ENCODE data around the gene VPS51. TPM values are rescaled to one million over a fixed set of nuclear protein-coding genes. Genes with fewer than 3 reads are reported as not detected.

VPS51 gene
- total RNA-seq, 1 donor from 2014 or later = 41.4 TPM

GRCh38 chr11:65058419-65059054 lies 37.5 kb upstream of the VPS51 start, which contains the start of gene NAALADL1:
TSS of gene NAALADL1 (minus strand) at chr11:65058553. CDS start at chr11:65058521, 32 bp downstream.
- TF ChIP-seq CTCF (IDR thresholded peaks at IDR 0.05; ENCODE audit: insufficient read depth, low read depth, low read length) (no peak), EZH2 (IDR thresholded peaks at IDR 0.05; ENCODE audit: insufficient read depth, low read length) (no peak)
- H3K4me1 Mint-ChIP-seq (ENCODE audit: low read depth, unreplicated experiment) = peaks cover 9% of the 10 kb centered on the region
- H3K27ac ChIP-seq (ENCODE audit: low read depth, low read length) = no peak within 1 kb of the TSS
- peaks cover under 1% of the 10 kb centered on the region for H3K27me3 ChIP-seq (ENCODE audit: insufficient read depth, low read length)
- FAIRE-seq (no peak), DNase-seq (ENCODE audit: low read depth) (no peak)
- H4K20me1 ChIP-seq (ENCODE audit: insufficient read depth, low read length) = no peaks in the 10 kb centered on the region
- no peak within 1 kb of the TSS for H3K4me3 Mint-ChIP-seq (ENCODE audit: unreplicated experiment)
- H2AFZ ChIP-seq (ENCODE audit: low read depth, low read length) = no peak within 1 kb of the TSS
- no peaks in the 10 kb centered on the region for H3K4me1 ChIP-seq (ENCODE audit: insufficient read depth, low read length)
- no peaks in the 10 kb centered on the region for H3K9me3 Mint-ChIP-seq (ENCODE audit: unreplicated experiment)
- no peak within 1 kb of the TSS for H3K4me3 ChIP-seq (ENCODE audit: insufficient read depth, low read depth, low read length)
- no peak within 1 kb of the TSS for H3K9ac ChIP-seq (ENCODE audit: low read length)
- H3K36me3 Mint-ChIP-seq (ENCODE audit: low read depth, unreplicated experiment) = peaks cover 3% of the 10 kb centered on the region
- H3K4me2 ChIP-seq (ENCODE audit: low read length) = no peak within 1 kb of the TSS
- no peaks in the 10 kb centered on the region for H3K36me3 ChIP-seq (ENCODE audit: insufficient read depth, low read length)
- no peak within 1 kb of the TSS for H3K27ac Mint-ChIP-seq (ENCODE audit: unreplicated experiment)
- no peaks in the 10 kb centered on the region for H3K9me3 ChIP-seq (ENCODE audit: insufficient read depth, low read depth, low read length)
- H3K27me3 Mint-ChIP-seq (ENCODE audit: low read depth, unreplicated experiment) = peaks cover 42% of the 10 kb centered on the region
- no peaks in the 10 kb centered on the region for H3K79me2 ChIP-seq (ENCODE audit: insufficient read depth, low read length)

- TF ChIP-seq CTCF (IDR thresholded peaks at IDR 0.05; ENCODE audit: insufficient read depth, low read depth, low read length) = no peak
- TF ChIP-seq EZH2 (IDR thresholded peaks at IDR 0.05; ENCODE audit: insufficient read depth, low read length) = no peak
- H3K79me2 ChIP-seq (ENCODE audit: insufficient read depth, low read length) = no peaks in the 10 kb centered on the region
- no peak overlapping the region for H3K27ac ChIP-seq (ENCODE audit: low read depth, low read length)
- no peak overlapping the region for H3K4me3 Mint-ChIP-seq (ENCODE audit: unreplicated experiment)
- H3K4me1 ChIP-seq (ENCODE audit: insufficient read depth, low read length) = no peaks in the 10 kb centered on the region
- no peak overlapping the region for H3K4me3 ChIP-seq (ENCODE audit: insufficient read depth, low read depth, low read length)
- no peaks in the 10 kb centered on the region for H3K36me3 ChIP-seq (ENCODE audit: insufficient read depth, low read length)
- no peak overlapping the region for H2AFZ ChIP-seq (ENCODE audit: low read depth, low read length)
- peaks cover 3% of the 10 kb centered on the region for H3K36me3 Mint-ChIP-seq (ENCODE audit: low read depth, unreplicated experiment)
- peaks cover 9% of the 10 kb centered on the region for H3K4me1 Mint-ChIP-seq (ENCODE audit: low read depth, unreplicated experiment)
- H4K20me1 ChIP-seq (ENCODE audit: insufficient read depth, low read length) = no peaks in the 10 kb centered on the region
- FAIRE-seq (no peak), DNase-seq (ENCODE audit: low read depth) (no peak)
- H3K27ac Mint-ChIP-seq (ENCODE audit: unreplicated experiment) = no peak overlapping the region
- no peaks in the 10 kb centered on the region for H3K9me3 ChIP-seq (ENCODE audit: insufficient read depth, low read depth, low read length)
- no peaks in the 10 kb centered on the region for H3K9me3 Mint-ChIP-seq (ENCODE audit: unreplicated experiment)
- peaks cover 34% of the 10 kb centered on the region for H3K27me3 Mint-ChIP-seq (ENCODE audit: low read depth, unreplicated experiment)
- no peak overlapping the region for H3K9ac ChIP-seq (ENCODE audit: low read length)
- H3K27me3 ChIP-seq (ENCODE audit: insufficient read depth, low read length) = no peaks in the 10 kb centered on the region
- no peak overlapping the region for H3K4me2 ChIP-seq (ENCODE audit: low read length)
These were observed 36.5 kb upstream of the VPS51 start for GRCh38 chr11:65059523-65059922.
